A549 (cell line): Measurements from ENCODE around the gene SLC35G1. TPM values are rescaled to one million over a fixed set of nuclear protein-coding genes. Genes with fewer than 3 reads are reported as not detected.

ENCODE experiments used
- ATAC-seq, 2 experiments: fragments of 200-7000 bp in 1 of 2; fragments of >200 bp in 1 of 2; cut with Nextera tagmentation in 1 of 2; cut with Tn5 transposase in 1 of 2; 3 replicates each; pipeline versions ENCODE4 v1.8.0 to v1.9.1; 2018 to 2020; ENCODE audit warnings: mild to moderate bottlenecking in 1 of 2, moderate library complexity in 1 of 2
- CTCF ChIA-PET: fragments of 300-600 bp; sonication (Branson Sonifier 250); formaldehyde crosslinking; extraction: SDS; loops from one replicate; lab custom pipeline; 2021; ENCODE audit warnings: antibody characterized with exemption, inconsistent platforms; lab: Yijun Ruan, JAX
- POLR2A ChIA-PET: fragments of 350-600 bp; formaldehyde crosslinking; extraction: SDS; loops from one replicate; lab custom pipeline; 2021; ENCODE audit warnings: antibody characterized with exemption, inconsistent platforms; lab: Yijun Ruan, JAX
- DNase-seq, 2 experiments: peaks; one replicate each; pipeline versions ENCODE4 v3.0.0 to v3.0.0-alpha.2; 2011 to 2016; ENCODE audit warnings: low read depth in 1 of 2, low spot score in 1 of 2
- FAIRE-seq: peaks from 2 replicates; lab custom pipeline; 2011; peaks lifted over from hg19 to GRCh38; lab: Jason Lieb, UNC
- H3K27ac ChIP-seq, 2 experiments: fragments of >200 bp; sonication (Bioruptor Twin); formaldehyde crosslinking; 3 replicates each; pipeline ENCODE4 v1.5.1; 2016 to 2017
- H3K4me1 ChIP-seq: fragments of >200 bp; sonication (Bioruptor Twin); formaldehyde crosslinking; 3 replicates; pipeline ENCODE4 v1.6.1; 2016
- H3K4me2 ChIP-seq: fragments of >200 bp; sonication (Bioruptor Twin); formaldehyde crosslinking; 3 replicates; pipeline ENCODE4 v1.6.1; 2016
- H3K4me3 ChIP-seq: fragments of >200 bp; sonication (Bioruptor Twin); formaldehyde crosslinking; 3 replicates; pipeline ENCODE4 v1.5.1; 2016
- H3K9me3 ChIP-seq: fragments of >200 bp; sonication (Bioruptor Twin); formaldehyde crosslinking; 3 replicates; pipeline ENCODE4 v1.6.1; 2016
- ATOH8 ChIP-seq: fragments of 250-450 bp; sonication (Bioruptor Pico); IDR thresholded peaks from 2 replicates; pipeline ENCODE4 v1.5.0; 2020; ENCODE audit warnings: low read depth, mild to moderate bottlenecking, moderate library complexity
- CBX8 ChIP-seq: fragments of 200-600 bp; sonication (generic); IDR thresholded peaks from 2 replicates; pipeline ENCODE4 v1.6.1; 2016
- CHD2 ChIP-seq: fragments of 150-350 bp; IDR thresholded peaks from 2 replicates; pipeline ENCODE4 v1.6.1; 2014; ENCODE audit warnings: low read length; ENCODE audit not compliant: partially characterized antibody
- CTCF ChIP-seq: fragments of >200 bp; sonication (Bioruptor Twin); formaldehyde crosslinking; IDR thresholded peaks from 3 replicates; pipeline ENCODE4 v1.5.1; 2016
- EHF ChIP-seq: fragments of 250-450 bp; sonication (Bioruptor Pico); IDR thresholded peaks from 2 replicates; pipeline ENCODE4 v1.5.0; 2020; ENCODE audit warnings: mild to moderate bottlenecking
- EHMT2 ChIP-seq: fragments of 200-600 bp; sonication (generic); IDR thresholded peaks from 2 replicates; pipeline ENCODE4 v1.6.1; 2016; ENCODE audit warnings: antibody characterized with exemption, low read depth, mild to moderate bottlenecking, moderate library complexity
- FOSB ChIP-seq: fragments of 250-450 bp; sonication (Bioruptor Pico); IDR thresholded peaks from 2 replicates; pipeline ENCODE4 v1.5.0; 2020; ENCODE audit warnings: mild to moderate bottlenecking, moderate library complexity
- GATA3 ChIP-seq: IDR thresholded peaks from 2 replicates; pipeline ENCODE4 v1.6.1; 2012; ENCODE audit warnings: borderline replicate concordance
- HMGXB4 ChIP-seq: fragments of 250-450 bp; sonication (Bioruptor Pico); IDR thresholded peaks from 2 replicates; pipeline ENCODE4 v1.5.0; 2021; ENCODE audit warnings: mild to moderate bottlenecking, moderate library complexity, borderline replicate concordance
- HOXB5 ChIP-seq: fragments of 250-450 bp; sonication (Bioruptor Pico); IDR thresholded peaks from 2 replicates; pipeline ENCODE4 v1.5.0; 2020; ENCODE audit warnings: mild to moderate bottlenecking, moderate library complexity
- NFE2L2 ChIP-seq: fragments of 150-350 bp; conservative IDR thresholded peaks from 2 replicates; pipeline ENCODE4 v1.6.1; 2014; ENCODE audit warnings: low read length
- POLR2A ChIP-seq: IDR thresholded peaks from 2 replicates; pipeline ENCODE4 v1.6.1; 2012; ENCODE audit warnings: mild to moderate bottlenecking, low read length
- RAD21 ChIP-seq, 2 experiments: fragments of >200 bp in 1 of 2; sonication (Bioruptor Twin) in 1 of 2; formaldehyde crosslinking in 1 of 2; IDR thresholded peaks in 1 of 2; conservative IDR thresholded peaks in 1 of 2; 2 replicates in 1 of 2; 3 replicates in 1 of 2; pipeline ENCODE4 v1.6.1; 2012 to 2018; ENCODE audit warnings: inconsistent platforms in 1 of 2
- REST ChIP-seq: fragments of 200-600 bp; sonication (generic); IDR thresholded peaks from 2 replicates; pipeline ENCODE4 v1.6.1; 2016; ENCODE audit warnings: antibody characterized with exemption, mild to moderate bottlenecking, moderate library complexity
- SMC3 ChIP-seq: fragments of >200 bp; sonication (Bioruptor Twin); formaldehyde crosslinking; IDR thresholded peaks from 3 replicates; pipeline ENCODE4 v1.6.1; 2018; ENCODE audit warnings: inconsistent platforms
- TFCP2L1 ChIP-seq: fragments of 250-450 bp; sonication (Bioruptor Pico); IDR thresholded peaks from 2 replicates; pipeline ENCODE4 v1.5.0; 2021; ENCODE audit warnings: mild to moderate bottlenecking
- USF2 ChIP-seq: fragments of 450-650 bp; IDR thresholded peaks from 2 replicates; pipeline ENCODE4 v1.6.1; 2014; ENCODE audit warnings: antibody characterized with exemption
- ZFP36 ChIP-seq: fragments of 450-650 bp; IDR thresholded peaks from 2 replicates; pipeline ENCODE4 v1.6.1; 2014; ENCODE audit warnings: borderline replicate concordance; ENCODE audit not compliant: partially characterized antibody
- WGBS: methylation state at CpG from one replicate; pipeline ENCODE4 v1.1.6; 2017; ENCODE audit errors: missing lambda C conversion rate; 5-methylcytosine and 5-hydroxymethylcytosine counted together
- polyA plus RNA-seq, 4 experiments: library from polyadenylated mRNA; depleted of rRNA in 3 of 4; stranded (reverse); fragments of >200 nt; fragmentation: RNase III in 1 of 4; extraction: RNeasy Plus Mini Kit Qiagen cat#74134 plus additional on column Dnase treatment in 1 of 4; gene quantifications; 2 replicates in 3 of 4; 3 replicates in 1 of 4; pipeline ENCODE4 v1.2.3, GENCODE V29; 2011 to 2017

Gene SLC35G1
- polyA plus RNA-seq, 2 of the 4 experiments (the other 2 are of a cell fraction), result 13.0 to 16.8 TPM

GRCh38 chr10:93916257-93917063 is 22.7 kb downstream of the SLC35G1 start:
- POLR2A ChIA-PET, result interaction anchor here (0.8 to 1.4 kb wide), 5 partner anchors 122 to 405 kb away, joined by 3 to 4 read pairs (median 3); no protein-coding TSS in a partner anchor
- peak; percentile 74 for FAIRE-seq

GRCh38 chr10:93917064-93917391 is 23.2 kb downstream of the SLC35G1 start:
- FAIRE-seq (no peak), ATAC-seq (peak; percentile 50 to 64; a peak in 3 of 6 replicates)
- H3K27ac ChIP-seq, result peak overlapping the region; percentile 21 to 62; a peak in 4 of 6 replicates
- H3K4me3 ChIP-seq, result no peak overlapping the region
- H3K4me2 ChIP-seq, result peak overlapping the region; percentile 44
- ChIA-PET CTCF (interaction anchor here (0.6 to 3.2 kb wide), 77 partner anchors 8 to 527 kb away, joined by 3 to 106 read pairs (median 5); no protein-coding TSS in a partner anchor), POLR2A (interaction anchor here (1.0 to 1.4 kb wide), 4 partner anchors 125 to 404 kb away, joined by 3 to 4 read pairs (median 3); no protein-coding TSS in a partner anchor)
- no peaks in the 10 kb centered on the region for H3K9me3 ChIP-seq
- WGBS, result 92% methylated on average over 10 of the region's 10 CpGs
- peaks cover 19% of the 10 kb centered on the region; the same call in 2 of the 3 replicates for H3K4me1 ChIP-seq
- no peak for TF ChIP-seq USF2
- TF ChIP-seq CTCF, result no peak
- no peak for TF ChIP-seq HMGXB4 (CRISPR knock-in tag)
- TF ChIP-seq ATOH8 (CRISPR knock-in tag), result no peak
- no peak for TF ChIP-seq GATA3
- no peak for TF ChIP-seq EHMT2
- no peak for TF ChIP-seq TFCP2L1 (CRISPR knock-in tag)
- no peak for TF ChIP-seq NFE2L2
- no peak for TF ChIP-seq EHF (CRISPR knock-in tag)
- TF ChIP-seq CHD2, result no peak
- no peak for TF ChIP-seq FOSB (CRISPR knock-in tag)
- TF ChIP-seq REST, result no peak
- TF ChIP-seq CBX8, result no peak
- no peak for TF ChIP-seq POLR2A
- TF ChIP-seq RAD21 (conservative IDR thresholded peaks at IDR 0.05 in 1 of 2, IDR thresholded peaks at IDR 0.05 in 1 of 2), result no peak
- no peak for TF ChIP-seq HOXB5 (CRISPR knock-in tag)
- TF ChIP-seq, all 56 proteins: peak for 0
- no peak for DNase-seq

More at GRCh38 chr10:93916257-93917063, 22.7 kb downstream of the SLC35G1 start:
- WGBS, result 61% methylated on average over 8 of the region's 8 CpGs
- TF ChIP-seq FOSB (CRISPR knock-in tag), result no peak
- TF ChIP-seq ZFP36, result no peak
- peak; percentile 87 for TF ChIP-seq CTCF
- peak; percentile 86 to 91 for TF ChIP-seq RAD21 (conservative IDR thresholded peaks at IDR 0.05 in 1 of 2, IDR thresholded peaks at IDR 0.05 in 1 of 2)
- TF ChIP-seq SMC3, result peak; percentile 85
- peak overlapping the region; percentile 44 for H3K4me2 ChIP-seq
- CTCF ChIA-PET, result interaction anchor here (0.6 to 3.2 kb wide), 77 partner anchors 9 to 527 kb away, joined by 3 to 106 read pairs (median 5); no protein-coding TSS in a partner anchor
- ATAC-seq, result peak; percentile 84 to 91; a peak in 5 of 6 replicates
- peaks cover 19% of the 10 kb centered on the region; the same call in 2 of the 3 replicates for H3K4me1 ChIP-seq
- no peak overlapping the region for H3K4me3 ChIP-seq
- H3K9me3 ChIP-seq, result no peaks in the 10 kb centered on the region
- DNase-seq, result peak; percentile 26 to 58
- peak overlapping the region; percentile 21 to 62; a peak in 4 of 6 replicates for H3K27ac ChIP-seq
